ENCODE data around the gene ATIC. TPM values are rescaled to one million over a fixed set of nuclear protein-coding genes. Genes with fewer than 3 reads are reported as not detected.

ATIC gene
- polyA plus RNA-seq, 2 of the 4 experiments (the other 2 are of a cell fraction) = 298 to 328 TPM

- no peaks in the 10 kb centered on the region for H3K4me1 ChIP-seq
- ATAC-seq (no peak), DNase-seq (ENCODE audit: low read depth in 1 of 2, low spot score in 1 of 2) (no peak), FAIRE-seq (no peak)
- ChIA-PET CTCF (interaction anchor here (1.2 kb wide), 1 partner anchor 13 kb away, joined by 3 read pairs; no protein-coding TSS in a partner anchor), POLR2A (no interaction called here)
- TF ChIP-seq HOXB13 (CRISPR knock-in tag; IDR thresholded peaks at IDR 0.05; ENCODE audit: low read depth) = no peak
- no peak for TF ChIP-seq ZSCAN20 (CRISPR knock-in tag; IDR thresholded peaks at IDR 0.05)
- TF ChIP-seq JUNB (IDR thresholded peaks at IDR 0.05) = no peak
- no peak for TF ChIP-seq HOXA7 (CRISPR knock-in tag; IDR thresholded peaks at IDR 0.05)
- TF ChIP-seq FOXS1 (CRISPR knock-in tag; IDR thresholded peaks at IDR 0.05) = no peak
- TF ChIP-seq ZFP36 (IDR thresholded peaks at IDR 0.05; ENCODE audit: borderline replicate concordance, partially characterized antibody) = no peak
- no peak for TF ChIP-seq EHMT2 (IDR thresholded peaks at IDR 0.05; ENCODE audit: low read depth)
- TF ChIP-seq CHD2 (IDR thresholded peaks at IDR 0.05; ENCODE audit: low read length, partially characterized antibody) = no peak
- no peak for TF ChIP-seq GATA3 (IDR thresholded peaks at IDR 0.05; ENCODE audit: borderline replicate concordance)
- TF ChIP-seq, protein P1, sequence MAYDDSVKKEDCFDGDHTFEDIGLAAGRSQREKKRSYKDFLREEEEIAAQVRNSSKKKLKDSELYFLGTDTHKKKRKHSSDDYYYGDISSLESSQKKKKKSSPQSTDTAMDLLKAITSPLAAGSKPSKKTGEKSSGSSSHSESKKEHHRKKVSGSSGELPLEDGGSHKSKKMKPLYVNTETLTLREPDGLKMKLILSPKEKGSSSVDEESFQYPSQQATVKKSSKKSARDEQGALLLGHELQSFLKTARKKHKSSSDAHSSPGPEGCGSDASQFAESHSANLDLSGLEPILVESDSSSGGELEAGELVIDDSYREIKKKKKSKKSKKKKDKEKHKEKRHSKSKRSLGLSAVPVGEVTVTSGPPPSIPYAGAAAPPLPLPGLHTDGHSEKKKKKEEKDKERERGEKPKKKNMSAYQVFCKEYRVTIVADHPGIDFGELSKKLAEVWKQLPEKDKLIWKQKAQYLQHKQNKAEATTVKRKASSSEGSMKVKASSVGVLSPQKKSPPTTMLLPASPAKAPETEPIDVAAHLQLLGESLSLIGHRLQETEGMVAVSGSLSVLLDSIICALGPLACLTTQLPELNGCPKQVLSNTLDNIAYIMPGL (CRISPR knock-in tag; IDR thresholded peaks at IDR 0.05; ENCODE audit: borderline replicate concordance) = no peak
- TF ChIP-seq, protein P2, sequence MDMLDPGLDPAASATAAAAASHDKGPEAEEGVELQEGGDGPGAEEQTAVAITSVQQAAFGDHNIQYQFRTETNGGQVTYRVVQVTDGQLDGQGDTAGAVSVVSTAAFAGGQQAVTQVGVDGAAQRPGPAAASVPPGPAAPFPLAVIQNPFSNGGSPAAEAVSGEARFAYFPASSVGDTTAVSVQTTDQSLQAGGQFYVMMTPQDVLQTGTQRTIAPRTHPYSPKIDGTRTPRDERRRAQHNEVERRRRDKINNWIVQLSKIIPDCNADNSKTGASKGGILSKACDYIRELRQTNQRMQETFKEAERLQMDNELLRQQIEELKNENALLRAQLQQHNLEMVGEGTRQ (IDR thresholded peaks at IDR 0.05) = no peak
- no peak for TF ChIP-seq ZC3H11A (IDR thresholded peaks at IDR 0.05)
- no peak for TF ChIP-seq KDM5A (IDR thresholded peaks at IDR 0.05)
- TF ChIP-seq HEYL (CRISPR knock-in tag; IDR thresholded peaks at IDR 0.05) = no peak
- no peak for TF ChIP-seq RNF2 (IDR thresholded peaks at IDR 0.05; ENCODE audit: borderline replicate concordance, low read depth)
- H3K9me3 ChIP-seq = no peaks in the 10 kb centered on the region
- no peak overlapping the region for H3K27ac ChIP-seq
- 78% methylated on average over 7 of the region's 7 CpGs for WGBS (ENCODE audit: missing lambda C conversion rate)
- H3K4me2 ChIP-seq = no peak overlapping the region
- no peak overlapping the region for H3K4me3 ChIP-seq
Observed at GRCh38 chr2:215384710-215385109, 72.9 kb downstream of the ATIC start.

GRCh38 chr2:215386566-215386965, 74.7 kb downstream of the ATIC start:
- no peaks in the 10 kb centered on the region for H3K9me3 ChIP-seq
- CTCF ChIA-PET = no interaction called here
- no peak for DNase-seq (ENCODE audit: low read depth in 1 of 2, low spot score in 1 of 2)
- ATAC-seq = no peak
- H3K4me1 ChIP-seq = no peaks in the 10 kb centered on the region
- H3K27ac ChIP-seq = no peak overlapping the region
- no peak overlapping the region for H3K4me2 ChIP-seq
- TF ChIP-seq RFX5 (IDR thresholded peaks at IDR 0.05) = no peak
- TF ChIP-seq, protein P1 (CRISPR knock-in tag; IDR thresholded peaks at IDR 0.05; ENCODE audit: borderline replicate concordance) = no peak
- TF ChIP-seq MYC (IDR thresholded peaks at IDR 0.05; ENCODE audit: borderline replicate concordance, low read length) = no peak
- no peak for TF ChIP-seq ZC3H11A (IDR thresholded peaks at IDR 0.05)
- TF ChIP-seq ZFP36 (IDR thresholded peaks at IDR 0.05; ENCODE audit: borderline replicate concordance, partially characterized antibody) = no peak
- TF ChIP-seq KDM1A (IDR thresholded peaks at IDR 0.05; ENCODE audit: low read depth) = no peak
- no peak for TF ChIP-seq POLR2A (IDR thresholded peaks at IDR 0.05; ENCODE audit: low read length)
- no peak for TF ChIP-seq RNF2 (IDR thresholded peaks at IDR 0.05; ENCODE audit: borderline replicate concordance, low read depth)
- TF ChIP-seq ZNF302 (CRISPR knock-in tag; IDR thresholded peaks at IDR 0.05) = no peak
- TF ChIP-seq KDM5A (IDR thresholded peaks at IDR 0.05) = no peak
- TF ChIP-seq CTCF (IDR thresholded peaks at IDR 0.05) = no peak
- TF ChIP-seq, protein P2 (IDR thresholded peaks at IDR 0.05) = no peak
- no peak for FAIRE-seq
- POLR2A ChIA-PET = interaction anchor here (0.6 to 1.1 kb wide), 2 partner anchors 75 to 318 kb away, joined by 3 to 5 read pairs; partner anchors contain the start of gene ATIC
- 92% methylated on average over 7 of the region's 7 CpGs for WGBS (ENCODE audit: missing lambda C conversion rate)
- no peak overlapping the region for H3K4me3 ChIP-seq

Data from A549 (cell line).